Ureter (tissue), 1 donor: Measurements from ENCODE around the gene SIRT2. TPM values are rescaled to one million over a fixed set of nuclear protein-coding genes. Genes with fewer than 3 reads are reported as not detected.
A peak's percentile ranks its signal among the peaks of the same experiment; 100 is the strongest.
"Not testable (repeated sequence)": the region's sequence is repeated elsewhere in the genome, so short reads cannot be mapped to it uniquely, and the experiment has no call there.

Experiments used
- DNase-seq: peaks from one replicate; pipeline ENCODE4 v3.0.0-alpha.2; 2020; ENCODE audit warnings: low spot score
- total RNA-seq: library from RNA; stranded (reverse); gene quantifications from one replicate; pipeline ENCODE4 v1.2.4, GENCODE V29; 2023
- donor health status: DM: yes; HTN: yes; CAD: no.

The SIRT2 gene
- total RNA-seq = 31.8 TPM

DNA sequence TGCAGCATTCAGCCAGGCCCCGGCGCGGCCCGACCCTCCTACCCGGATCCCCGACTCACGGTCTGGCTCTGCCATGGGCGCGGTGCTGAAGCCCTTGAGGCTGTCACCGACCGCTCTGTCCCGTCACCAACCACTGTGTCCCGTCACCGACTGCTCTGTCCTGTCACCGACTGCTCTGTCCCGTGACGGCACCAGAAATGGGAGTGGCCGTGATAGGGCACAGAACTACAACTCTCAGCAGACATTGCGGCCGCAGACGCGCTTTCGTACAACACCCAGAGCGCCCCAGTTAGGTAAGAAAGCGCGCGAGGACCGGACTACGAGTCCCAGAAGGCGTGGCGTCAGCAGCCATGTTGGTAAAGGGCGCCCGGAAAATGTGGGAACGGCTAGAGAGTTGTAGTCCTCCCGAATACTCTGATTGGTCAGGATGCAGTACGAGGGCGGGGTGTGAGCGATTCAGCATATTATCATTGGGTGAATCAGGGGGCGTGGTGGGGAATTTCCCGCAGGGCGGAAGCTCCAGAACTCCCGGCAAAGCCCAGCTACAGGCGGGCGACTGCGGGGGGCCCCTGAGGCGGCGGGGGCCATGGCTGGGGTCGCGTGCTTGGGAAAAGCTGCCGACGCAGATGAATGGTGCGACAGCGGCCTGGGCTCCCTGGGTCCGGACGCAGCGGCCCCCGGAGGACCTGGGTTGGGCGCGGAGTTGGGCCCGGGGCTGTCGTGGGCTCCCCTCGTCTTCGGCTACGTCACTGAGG lies at the start of gene SIRT2, which contains the start of gene NFKBIB:
SIRT2 (minus strand) TSS at position 172 of the 755 bp plus-strand sequence; CDS start at position 75, 97 bp downstream.
NFKBIB (plus strand) TSS at position 523 of the 755 bp plus-strand sequence; CDS start at position 587, 64 bp downstream.
- DNase-seq = peak; percentile 100

DNA sequence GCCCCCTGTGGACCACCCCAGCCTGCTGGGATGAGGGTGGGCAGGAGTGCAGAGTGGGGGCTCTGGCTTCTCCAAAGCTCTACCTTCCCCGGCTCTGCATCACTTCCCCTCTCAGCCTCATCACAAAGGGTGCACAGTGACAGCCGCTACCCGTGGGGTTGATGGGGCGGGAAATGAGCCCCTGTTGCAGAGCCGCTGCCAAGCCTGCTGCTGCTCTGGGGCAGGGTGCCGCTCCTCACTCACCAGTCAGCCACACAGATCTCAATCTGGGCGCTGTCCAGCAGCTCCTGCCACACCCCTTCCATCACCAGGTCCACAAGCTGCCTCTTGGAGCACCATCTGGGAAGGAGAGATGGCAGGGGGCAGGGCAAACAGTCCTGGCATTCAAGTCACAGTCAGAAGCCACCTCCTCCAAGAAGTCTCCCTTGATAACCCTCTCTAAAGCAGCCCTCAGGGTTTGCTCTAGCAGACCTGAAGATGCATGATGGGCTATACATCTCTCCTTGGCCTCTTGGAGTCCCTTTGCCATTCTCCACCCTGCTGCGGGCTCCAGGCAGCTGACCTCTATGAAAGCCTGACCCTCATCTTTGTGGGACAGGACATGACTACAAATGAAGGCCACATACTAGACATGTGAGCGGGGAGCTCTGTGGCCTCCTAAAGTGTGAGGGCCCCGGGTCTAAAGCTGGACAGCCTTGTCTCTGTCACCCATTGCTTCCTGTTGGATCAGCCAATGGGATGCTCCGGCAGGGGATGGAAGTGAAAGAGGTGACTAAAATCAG lies 47.0 kb upstream of the SIRT2 start:
- no peak for DNase-seq

DNA sequence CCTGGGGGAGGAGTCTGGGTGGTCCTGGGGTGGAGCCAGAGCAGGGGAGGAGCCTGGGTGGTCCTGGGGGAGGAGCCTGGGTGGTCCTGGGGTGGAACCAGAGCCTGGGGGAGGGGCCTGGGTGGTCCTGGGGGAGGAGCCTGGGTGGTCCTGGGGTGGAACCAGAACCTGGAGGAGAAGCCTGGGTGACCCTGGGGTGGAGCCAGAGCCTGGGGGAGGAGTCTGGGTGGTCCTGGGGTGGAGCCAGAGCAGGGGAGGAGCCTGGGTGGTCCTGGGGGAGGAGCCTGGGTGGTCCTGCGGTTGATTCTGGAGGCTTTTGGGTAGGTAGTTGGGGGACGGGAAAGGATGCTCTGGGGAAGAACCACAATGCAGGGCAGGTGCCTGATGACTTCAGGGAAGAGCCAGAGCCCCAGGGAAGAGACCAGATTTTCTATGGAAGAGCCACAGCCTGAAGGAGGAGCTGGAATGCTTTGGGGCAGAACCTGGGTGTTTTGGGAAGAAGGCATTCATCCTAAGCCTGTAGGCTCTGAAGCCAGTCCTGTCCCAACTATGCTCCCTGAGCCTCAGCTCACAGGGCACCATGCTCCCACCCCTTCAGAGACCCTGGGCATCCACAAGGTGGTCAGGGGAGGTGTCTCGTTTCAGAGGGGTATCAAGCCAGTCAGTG lies 46.3 kb upstream of the SIRT2 start:
- DNase-seq = no peak

DNA sequence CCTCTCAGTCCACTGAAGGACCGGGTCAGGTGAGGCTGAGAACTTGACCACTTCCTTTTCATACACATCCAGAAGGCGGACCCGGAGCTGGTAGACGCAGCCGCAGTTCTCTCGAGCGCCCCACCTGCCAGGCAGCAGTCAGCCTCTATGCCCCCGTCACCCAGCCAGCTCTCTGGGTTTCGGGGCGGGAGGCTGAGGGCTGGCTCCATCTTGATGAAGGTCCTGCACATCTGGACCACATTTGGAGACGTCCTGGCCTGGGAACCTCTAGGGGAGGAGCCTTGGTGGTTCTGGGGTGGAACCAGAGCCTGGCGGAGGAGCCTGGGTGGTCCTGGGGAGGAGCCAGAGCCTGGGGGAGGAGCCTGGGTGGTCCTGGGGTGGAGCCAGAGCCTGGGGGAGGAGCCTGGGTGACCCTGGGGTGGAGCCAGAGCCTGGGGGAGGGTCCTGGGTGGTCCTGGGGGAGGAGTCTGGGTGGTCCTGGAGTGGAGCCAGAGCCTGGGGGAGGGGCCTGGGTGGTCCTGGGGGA lies 45.6 kb upstream of the SIRT2 start:
- DNase-seq = no peak

DNA sequence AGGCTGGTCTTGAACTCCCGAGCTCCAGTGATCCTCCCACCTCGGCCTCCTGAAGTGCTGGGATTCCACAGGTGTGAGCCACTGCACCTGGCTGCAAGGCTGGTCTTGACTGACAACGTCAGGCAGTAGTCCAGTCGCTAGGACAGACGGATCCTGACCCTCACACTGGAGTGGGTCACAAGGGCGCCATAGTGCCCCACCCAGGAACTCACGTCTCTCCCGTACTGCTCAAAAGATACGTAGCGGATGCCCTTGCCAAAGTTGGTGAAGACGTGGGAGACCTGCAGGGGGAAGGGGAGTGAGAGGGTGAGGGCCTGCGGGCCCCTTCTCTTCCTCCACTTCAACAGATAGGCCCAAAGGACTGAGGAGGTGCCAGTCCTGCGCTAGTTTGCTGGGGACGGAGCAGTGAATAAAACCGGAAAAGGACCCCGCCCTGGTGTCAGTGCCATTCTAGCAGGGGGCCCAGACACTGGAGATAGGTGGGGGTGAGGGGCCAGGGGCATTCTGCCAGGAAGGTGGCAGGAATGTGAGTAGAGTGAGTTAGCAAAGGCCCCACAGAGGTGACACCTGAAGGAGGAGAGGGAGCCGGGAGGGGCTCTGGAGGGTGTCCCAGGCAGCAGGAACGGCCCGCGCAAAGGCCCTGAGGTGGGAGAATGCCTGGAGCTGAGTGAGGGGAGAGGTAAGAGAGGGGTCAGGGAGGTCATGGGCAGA lies 43.2 kb upstream of the SIRT2 start:
- DNase-seq = no peak

DNA sequence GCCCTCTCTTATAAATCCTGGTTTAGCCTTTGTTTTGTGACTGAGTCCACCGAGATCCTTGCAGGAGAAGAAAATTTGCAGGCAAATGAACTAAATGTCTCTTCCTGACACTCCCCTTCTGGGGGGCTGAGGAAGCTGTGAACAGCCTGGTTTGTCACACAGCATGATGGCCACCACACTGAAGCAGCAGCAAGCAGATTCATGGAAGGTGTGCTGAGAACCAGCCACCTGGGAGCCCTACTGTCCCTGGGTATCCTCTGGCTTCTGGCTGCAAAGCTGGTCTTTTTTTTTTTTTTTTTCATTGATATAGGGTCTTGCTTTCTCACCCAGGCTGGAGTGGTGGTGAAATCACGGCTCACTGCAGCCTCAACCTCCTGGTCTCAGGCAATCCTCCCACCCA lies 42.6 kb upstream of the SIRT2 start:
- no peak for DNase-seq

DNA sequence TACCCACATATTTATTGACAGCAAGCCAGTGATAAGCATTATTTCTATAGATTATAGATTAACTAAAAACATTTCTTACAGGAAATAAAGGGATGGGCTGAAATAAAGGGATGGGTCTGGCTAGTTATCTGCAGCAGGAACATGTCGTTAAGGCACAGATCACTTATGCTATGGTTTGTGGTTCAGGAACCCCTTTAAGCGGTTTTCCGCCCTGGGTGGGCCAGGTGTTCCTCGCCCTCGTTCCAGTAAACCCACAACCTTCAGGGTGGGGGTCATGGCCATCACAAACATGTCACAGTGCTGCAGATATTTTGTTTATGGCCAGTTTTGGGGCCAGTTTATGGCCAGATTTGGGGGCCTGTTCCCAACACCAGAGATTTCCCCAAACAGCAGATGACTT lies 42.0 kb upstream of the SIRT2 start:
- not testable (repeated sequence) for DNase-seq

DNA sequence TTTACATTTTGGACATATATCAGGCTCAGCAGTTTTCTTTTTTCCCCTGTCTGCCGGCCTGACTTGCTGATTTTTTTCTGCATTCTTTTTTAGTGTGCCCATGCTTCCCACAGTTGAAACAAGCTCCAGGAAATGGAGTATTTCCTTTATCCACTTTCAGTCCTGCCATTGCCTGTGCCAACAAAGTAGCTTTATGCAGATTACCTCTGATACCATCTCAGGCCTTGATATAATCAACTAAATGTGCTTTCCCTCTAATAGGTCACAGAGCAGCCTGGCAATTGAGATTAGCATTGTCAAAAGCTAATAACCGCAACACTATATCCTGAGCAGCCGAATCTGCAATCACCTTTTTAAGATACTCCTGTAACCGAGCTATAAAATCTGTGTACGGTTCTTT lies 40.5 kb upstream of the SIRT2 start:
- no peak for DNase-seq

DNA sequence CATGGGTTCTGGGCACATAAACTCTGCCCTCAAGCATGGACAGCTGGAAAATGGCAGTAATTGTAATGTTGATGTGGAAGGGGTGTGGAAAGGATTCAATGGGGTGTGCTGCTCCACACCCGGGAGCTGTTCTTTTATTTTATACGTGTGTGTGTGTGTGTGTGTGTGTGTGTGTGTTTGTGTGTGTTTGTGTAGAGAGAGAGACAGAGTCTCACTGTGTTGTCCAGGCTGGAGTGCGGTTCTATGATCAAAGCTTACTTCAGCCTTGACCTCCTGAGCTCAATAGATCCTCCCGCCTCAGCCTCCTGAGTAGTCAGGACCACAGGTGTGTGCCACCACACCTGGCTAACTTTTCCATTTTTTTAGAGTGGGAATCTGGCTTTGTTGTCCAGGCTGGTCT lies 34.1 kb upstream of the SIRT2 start:
- DNase-seq = no peak

DNA sequence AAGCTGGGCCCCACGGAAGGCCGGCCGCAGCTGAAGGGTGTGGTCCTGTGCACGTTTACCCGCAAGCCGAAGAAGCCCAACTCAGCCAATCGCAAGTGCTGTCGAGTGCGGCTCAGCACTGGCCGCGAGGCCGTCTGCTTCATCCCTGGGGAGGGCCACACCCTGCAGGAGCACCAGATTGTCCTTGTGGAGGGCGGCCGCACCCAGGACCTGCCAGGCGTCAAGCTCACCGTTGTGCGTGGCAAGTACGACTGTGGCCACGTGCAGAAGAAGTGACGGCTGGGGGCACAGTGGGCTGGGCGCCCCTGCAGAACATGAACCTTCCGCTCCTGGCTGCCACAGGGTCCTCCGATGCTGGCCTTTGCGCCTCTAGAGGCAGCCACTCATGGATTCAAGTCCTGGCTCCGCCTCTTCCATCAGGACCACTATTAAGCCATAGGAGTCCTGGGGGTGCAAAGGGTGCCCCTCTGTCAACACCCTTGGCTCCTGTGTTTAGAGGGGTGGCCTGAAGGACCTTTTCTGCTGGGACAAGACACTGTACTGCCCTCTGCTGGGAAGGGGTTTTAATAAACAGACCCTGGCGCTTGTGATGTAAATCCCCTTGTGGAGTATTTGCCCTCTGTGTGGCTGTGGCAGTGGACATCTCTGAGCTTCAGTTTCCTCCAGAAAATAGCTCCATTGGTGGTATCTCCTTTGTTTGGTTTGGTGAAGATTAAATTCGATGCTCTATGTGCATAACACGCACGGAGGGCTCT lies 33.2 kb upstream of the SIRT2 start:
- no peak for DNase-seq

DNA sequence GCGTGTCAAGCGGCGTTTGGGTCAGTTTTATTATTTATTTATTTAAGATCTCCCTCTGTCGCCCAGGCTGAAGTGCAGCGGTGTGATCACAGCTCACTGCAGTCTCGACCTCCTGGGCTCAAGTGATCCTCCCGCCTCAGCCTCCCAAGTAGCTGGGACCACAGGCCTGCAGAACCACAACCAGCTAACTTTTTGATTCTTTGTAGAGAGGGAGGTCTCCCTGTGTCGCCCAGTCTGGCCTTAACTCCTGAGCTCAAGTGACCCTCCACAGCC lies 32.0 kb upstream of the SIRT2 start:
- no peak for DNase-seq

DNA sequence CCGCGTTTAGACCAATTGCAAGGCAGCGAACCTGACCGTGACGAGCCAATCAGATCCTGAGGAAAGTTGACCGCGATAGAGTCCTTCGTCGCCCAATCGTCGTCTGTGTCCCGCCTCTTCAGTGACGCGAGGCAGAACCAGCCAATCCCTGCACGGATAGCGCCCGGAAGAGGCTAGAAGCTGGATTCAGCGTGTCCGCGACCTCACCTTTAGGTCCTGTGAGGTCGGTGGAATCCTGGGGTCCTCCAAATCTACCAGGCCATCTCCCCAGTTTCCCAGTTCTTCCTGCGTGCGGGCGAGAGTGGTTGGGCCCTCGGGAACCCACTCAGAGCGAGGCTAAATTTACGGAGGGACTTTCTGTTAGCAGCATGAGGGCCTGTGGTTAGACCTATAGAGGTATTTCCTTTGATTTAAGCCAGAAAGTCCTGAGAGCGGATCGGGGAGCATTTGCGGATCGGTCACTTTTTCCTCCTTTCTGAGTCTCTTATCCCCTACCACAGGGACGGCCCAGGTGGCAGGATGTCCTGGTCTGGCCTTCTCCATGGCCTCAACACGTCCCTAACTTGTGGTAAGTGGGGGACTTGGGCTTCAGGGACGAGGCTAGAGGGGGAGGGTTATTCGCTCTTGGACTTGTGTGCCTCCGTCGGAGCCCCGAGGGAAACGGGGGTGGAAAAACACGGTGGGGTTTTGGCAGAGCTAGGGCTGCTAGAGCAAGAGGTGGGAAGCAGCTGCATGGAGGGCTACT lies 31.5 kb upstream of the SIRT2 start, which contains the start of gene MRPS12:
MRPS12 (plus strand) TSS at position 169 of the 745 bp plus-strand sequence; CDS start at position 520, 351 bp downstream.
- peak; percentile 99 for DNase-seq

DNA sequence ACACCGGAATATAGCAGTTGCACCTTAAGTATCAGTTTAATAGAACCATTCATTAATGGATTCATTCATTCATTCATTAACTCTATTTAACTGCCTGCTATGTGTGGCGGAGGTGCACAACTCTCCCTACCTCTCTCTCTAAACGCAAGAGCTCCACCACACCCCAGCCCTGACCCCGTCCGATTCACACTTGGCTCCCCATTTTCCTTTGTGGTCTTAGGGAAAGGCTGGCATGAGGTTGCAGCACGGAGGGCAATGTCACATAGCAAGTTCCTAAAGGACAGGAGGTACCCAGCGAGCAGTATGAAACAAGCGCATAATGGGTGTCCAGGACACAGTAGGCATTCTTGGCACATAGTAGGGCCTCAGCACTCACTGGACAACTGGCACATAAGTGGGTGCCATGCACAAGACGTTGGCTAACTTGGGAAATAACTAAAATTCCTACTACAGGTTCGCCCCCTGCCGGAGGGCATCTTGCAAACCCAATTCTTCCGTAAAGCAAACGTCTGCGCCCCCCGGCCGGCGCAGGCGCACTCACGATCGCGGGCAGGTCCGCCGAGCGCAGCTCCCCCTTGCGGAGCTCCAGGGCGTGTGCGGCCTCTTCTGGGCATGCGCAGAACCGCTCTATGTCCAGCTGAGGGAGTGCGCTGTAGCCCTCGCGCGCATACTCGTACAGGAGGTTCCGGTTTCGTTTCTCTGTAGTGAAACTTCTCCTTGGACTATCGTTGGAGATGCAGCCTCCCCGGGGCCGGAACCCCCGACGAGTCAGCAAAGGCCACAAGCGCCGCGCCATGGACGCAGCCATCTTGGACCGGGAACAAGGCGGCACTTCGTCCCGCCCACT lies 30.7 kb upstream of the SIRT2 start, which contains the start of gene SARS2:
SARS2 (minus strand) TSS at position 835 of the 847 bp plus-strand sequence; CDS start at position 808, 27 bp downstream.
- peak; percentile 93 for DNase-seq

DNA sequence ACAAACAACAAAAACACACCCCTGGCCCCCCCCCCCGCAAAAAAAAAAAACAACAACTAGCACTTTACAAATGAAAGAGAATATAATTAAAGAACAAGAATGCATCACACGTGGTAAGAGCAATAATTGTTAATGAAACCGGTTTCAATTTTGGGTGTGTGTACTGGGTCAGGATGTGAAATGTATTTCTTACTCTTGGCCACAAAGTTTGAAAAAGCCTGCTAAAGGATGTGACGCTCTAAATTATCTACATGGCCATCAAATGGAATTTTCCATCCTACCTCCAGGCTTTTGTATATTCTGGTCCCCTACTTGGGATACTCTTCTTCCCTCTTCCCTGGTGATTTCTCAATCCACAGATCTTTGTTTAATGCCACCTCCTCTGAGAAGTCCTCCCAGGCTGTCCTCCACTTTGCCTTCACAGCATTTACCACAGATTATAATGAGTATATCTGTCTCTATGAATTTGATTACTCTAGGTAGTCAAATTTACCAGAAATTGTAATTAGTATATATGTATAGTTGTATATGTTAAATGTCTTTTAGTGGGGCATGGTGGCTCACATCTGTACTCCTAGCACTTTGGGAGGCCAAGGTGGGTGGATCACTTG lies 29.1 kb upstream of the SIRT2 start:
- DNase-seq = no peak

DNA sequence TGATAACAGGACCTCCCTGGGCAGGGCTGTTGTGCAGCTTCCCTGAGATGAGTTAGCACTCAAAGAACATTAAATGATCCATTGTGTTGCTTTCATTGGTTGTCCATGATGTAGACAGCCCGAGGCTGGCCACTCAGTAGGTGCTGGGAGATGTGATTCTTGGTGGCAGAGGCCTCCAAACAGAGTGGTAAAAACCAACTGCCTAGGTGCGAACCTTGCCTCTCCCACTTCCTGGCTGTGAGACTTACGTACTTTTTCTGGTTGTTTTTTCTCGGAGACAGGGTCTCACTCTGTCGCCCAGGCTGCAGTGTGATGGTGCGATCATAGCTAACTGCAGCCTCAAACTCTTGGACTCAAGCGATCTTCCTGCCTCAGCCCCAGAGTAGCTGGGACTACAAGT lies 25.0 kb upstream of the SIRT2 start:
- DNase-seq = no peak

DNA sequence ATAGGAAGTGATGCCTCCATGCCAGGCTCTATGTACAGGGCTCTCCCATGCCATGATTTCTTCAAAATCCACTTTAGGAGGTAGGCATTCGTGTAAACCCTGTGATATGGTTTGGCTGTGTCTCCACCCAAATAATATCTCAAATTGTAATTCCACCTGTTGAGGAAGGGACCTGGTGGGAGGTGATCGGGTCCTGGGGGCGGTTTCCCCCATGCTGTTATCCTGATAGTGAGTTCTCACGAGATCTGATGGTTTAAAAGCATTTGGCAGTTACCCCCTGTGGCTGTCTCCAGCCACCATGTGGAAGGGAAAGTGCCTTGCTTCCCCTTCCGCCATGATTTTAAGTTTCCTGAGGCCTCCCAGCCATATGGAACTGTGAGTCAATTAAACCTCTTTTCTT lies 23.1 kb upstream of the SIRT2 start:
- DNase-seq = no peak

DNA sequence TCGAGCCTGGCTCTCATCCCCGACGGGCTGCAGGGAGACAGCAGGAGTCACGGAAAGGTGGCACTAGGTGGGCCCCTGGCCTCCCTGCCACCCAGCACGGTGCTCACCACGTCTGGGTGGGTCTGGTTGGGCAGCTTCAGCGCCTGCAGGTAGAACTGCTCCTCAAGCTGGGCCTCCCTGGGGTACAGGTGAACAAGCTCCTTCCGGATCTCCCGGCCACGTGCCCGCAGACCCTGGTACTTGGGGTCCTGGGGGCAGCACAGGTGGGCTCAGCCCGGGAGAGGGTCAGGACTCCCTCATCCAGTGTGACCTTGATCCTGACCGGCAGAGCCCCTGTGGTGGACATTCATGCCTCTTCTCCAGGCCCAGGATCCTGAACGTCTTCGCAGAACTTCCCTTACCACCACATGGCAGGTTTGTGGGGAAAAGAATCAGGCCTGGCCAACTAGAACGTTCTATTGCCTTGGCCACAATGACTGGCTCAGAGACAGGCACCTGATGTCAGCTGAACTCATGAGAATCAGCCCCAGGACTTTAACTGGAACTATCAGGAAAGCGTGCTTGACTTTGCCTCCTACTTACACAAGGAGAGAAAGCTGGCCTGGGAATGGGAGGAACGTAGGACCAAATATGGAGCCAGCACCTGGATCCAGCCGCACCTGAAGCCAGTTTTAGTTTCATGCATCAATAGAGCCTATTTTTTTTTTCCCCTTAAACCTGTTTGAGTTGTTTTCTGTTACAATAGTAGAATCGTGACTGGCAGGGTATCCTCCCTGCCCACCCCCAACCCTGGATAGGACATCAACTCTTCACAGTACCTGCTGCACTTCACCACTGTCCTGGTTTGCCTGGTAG lies 22.2 kb upstream of the SIRT2 start:
- DNase-seq = no peak
